Measurements from ENCODE around the gene SLC4A4.

DNA sequence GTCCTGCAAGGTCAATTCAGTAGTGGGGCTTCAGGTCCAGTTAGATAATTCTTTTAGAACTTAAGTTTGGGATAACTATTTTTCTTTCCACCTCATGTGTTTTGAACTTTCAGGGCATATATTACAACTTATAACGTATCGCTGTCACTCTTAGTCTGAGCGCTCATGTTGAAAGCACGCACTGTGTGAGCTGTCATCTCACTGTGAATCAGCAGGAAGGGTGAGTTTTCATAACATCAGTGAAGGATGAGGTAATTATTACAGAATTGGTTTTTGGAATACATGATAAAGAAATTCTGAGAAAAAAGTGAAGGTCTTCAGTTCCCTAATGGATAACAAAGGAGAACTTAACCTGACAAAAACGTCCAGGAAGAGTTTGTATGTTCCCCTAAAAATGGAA, 45.1 kb upstream of the SLC4A4 start:
- TF ChIP-seq, protein P1, sequence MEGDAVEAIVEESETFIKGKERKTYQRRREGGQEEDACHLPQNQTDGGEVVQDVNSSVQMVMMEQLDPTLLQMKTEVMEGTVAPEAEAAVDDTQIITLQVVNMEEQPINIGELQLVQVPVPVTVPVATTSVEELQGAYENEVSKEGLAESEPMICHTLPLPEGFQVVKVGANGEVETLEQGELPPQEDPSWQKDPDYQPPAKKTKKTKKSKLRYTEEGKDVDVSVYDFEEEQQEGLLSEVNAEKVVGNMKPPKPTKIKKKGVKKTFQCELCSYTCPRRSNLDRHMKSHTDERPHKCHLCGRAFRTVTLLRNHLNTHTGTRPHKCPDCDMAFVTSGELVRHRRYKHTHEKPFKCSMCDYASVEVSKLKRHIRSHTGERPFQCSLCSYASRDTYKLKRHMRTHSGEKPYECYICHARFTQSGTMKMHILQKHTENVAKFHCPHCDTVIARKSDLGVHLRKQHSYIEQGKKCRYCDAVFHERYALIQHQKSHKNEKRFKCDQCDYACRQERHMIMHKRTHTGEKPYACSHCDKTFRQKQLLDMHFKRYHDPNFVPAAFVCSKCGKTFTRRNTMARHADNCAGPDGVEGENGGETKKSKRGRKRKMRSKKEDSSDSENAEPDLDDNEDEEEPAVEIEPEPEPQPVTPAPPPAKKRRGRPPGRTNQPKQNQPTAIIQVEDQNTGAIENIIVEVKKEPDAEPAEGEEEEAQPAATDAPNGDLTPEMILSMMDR (tag by site-specific recombination; IDR thresholded peaks at IDR 0.05), result no peak
- TF ChIP-seq ZNF624 (tag by site-specific recombination; IDR thresholded peaks at IDR 0.05) (no peak), ZNF121 (tag by site-specific recombination; IDR thresholded peaks at IDR 0.05) (no peak), MEIS1 (CRISPR knock-in tag; IDR thresholded peaks at IDR 0.05; ENCODE audit: borderline replicate concordance) (no peak)
- TF ChIP-seq, protein P2, sequence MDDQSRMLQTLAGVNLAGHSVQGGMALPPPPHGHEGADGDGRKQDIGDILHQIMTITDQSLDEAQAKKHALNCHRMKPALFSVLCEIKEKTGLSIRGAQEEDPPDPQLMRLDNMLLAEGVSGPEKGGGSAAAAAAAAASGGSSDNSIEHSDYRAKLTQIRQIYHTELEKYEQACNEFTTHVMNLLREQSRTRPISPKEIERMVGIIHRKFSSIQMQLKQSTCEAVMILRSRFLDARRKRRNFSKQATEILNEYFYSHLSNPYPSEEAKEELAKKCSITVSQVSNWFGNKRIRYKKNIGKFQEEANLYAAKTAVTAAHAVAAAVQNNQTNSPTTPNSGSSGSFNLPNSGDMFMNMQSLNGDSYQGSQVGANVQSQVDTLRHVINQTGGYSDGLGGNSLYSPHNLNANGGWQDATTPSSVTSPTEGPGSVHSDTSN (CRISPR knock-in tag; IDR thresholded peaks at IDR 0.05), result no peak
- TF ChIP-seq, protein P3, sequence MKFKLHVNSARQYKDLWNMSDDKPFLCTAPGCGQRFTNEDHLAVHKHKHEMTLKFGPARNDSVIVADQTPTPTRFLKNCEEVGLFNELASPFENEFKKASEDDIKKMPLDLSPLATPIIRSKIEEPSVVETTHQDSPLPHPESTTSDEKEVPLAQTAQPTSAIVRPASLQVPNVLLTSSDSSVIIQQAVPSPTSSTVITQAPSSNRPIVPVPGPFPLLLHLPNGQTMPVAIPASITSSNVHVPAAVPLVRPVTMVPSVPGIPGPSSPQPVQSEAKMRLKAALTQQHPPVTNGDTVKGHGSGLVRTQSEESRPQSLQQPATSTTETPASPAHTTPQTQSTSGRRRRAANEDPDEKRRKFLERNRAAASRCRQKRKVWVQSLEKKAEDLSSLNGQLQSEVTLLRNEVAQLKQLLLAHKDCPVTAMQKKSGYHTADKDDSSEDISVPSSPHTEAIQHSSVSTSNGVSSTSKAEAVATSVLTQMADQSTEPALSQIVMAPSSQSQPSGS (tag by site-specific recombination; IDR thresholded peaks at IDR 0.05; ENCODE audit: low read depth), result no peak
- TF ChIP-seq, protein P4, sequence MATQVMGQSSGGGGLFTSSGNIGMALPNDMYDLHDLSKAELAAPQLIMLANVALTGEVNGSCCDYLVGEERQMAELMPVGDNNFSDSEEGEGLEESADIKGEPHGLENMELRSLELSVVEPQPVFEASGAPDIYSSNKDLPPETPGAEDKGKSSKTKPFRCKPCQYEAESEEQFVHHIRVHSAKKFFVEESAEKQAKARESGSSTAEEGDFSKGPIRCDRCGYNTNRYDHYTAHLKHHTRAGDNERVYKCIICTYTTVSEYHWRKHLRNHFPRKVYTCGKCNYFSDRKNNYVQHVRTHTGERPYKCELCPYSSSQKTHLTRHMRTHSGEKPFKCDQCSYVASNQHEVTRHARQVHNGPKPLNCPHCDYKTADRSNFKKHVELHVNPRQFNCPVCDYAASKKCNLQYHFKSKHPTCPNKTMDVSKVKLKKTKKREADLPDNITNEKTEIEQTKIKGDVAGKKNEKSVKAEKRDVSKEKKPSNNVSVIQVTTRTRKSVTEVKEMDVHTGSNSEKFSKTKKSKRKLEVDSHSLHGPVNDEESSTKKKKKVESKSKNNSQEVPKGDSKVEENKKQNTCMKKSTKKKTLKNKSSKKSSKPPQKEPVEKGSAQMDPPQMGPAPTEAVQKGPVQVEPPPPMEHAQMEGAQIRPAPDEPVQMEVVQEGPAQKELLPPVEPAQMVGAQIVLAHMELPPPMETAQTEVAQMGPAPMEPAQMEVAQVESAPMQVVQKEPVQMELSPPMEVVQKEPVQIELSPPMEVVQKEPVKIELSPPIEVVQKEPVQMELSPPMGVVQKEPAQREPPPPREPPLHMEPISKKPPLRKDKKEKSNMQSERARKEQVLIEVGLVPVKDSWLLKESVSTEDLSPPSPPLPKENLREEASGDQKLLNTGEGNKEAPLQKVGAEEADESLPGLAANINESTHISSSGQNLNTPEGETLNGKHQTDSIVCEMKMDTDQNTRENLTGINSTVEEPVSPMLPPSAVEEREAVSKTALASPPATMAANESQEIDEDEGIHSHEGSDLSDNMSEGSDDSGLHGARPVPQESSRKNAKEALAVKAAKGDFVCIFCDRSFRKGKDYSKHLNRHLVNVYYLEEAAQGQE (tag by site-specific recombination; IDR thresholded peaks at IDR 0.05), result no peak
- TF ChIP-seq, protein P5, sequence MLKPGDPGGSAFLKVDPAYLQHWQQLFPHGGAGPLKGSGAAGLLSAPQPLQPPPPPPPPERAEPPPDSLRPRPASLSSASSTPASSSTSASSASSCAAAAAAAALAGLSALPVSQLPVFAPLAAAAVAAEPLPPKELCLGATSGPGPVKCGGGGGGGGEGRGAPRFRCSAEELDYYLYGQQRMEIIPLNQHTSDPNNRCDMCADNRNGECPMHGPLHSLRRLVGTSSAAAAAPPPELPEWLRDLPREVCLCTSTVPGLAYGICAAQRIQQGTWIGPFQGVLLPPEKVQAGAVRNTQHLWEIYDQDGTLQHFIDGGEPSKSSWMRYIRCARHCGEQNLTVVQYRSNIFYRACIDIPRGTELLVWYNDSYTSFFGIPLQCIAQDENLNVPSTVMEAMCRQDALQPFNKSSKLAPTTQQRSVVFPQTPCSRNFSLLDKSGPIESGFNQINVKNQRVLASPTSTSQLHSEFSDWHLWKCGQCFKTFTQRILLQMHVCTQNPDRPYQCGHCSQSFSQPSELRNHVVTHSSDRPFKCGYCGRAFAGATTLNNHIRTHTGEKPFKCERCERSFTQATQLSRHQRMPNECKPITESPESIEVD (tag by site-specific recombination; IDR thresholded peaks at IDR 0.05), result no peak
- TF ChIP-seq, protein P6, sequence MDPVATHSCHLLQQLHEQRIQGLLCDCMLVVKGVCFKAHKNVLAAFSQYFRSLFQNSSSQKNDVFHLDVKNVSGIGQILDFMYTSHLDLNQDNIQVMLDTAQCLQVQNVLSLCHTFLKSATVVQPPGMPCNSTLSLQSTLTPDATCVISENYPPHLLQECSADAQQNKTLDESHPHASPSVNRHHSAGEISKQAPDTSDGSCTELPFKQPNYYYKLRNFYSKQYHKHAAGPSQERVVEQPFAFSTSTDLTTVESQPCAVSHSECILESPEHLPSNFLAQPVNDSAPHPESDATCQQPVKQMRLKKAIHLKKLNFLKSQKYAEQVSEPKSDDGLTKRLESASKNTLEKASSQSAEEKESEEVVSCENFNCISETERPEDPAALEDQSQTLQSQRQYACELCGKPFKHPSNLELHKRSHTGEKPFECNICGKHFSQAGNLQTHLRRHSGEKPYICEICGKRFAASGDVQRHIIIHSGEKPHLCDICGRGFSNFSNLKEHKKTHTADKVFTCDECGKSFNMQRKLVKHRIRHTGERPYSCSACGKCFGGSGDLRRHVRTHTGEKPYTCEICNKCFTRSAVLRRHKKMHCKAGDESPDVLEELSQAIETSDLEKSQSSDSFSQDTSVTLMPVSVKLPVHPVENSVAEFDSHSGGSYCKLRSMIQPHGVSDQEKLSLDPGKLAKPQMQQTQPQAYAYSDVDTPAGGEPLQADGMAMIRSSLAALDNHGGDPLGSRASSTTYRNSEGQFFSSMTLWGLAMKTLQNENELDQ (tag by site-specific recombination; IDR thresholded peaks at IDR 0.05; ENCODE audit: low read depth), result no peak

All from HEK293 (cell line).